A549 (cell line): ENCODE measurements around the gene KCNMA1.

Source experiments
- POLR2A ChIP-seq: IDR thresholded peaks from 2 replicates; pipeline ENCODE4 v1.6.1; 2012; ENCODE audit warnings: mild to moderate bottlenecking, low read length
- TF ChIP-seq, protein P1 (sequence below): fragments of >200 bp; sonication (Bioruptor Twin); formaldehyde crosslinking; IDR thresholded peaks from 3 replicates; pipeline ENCODE4 v1.5.1; 2016

DNA sequence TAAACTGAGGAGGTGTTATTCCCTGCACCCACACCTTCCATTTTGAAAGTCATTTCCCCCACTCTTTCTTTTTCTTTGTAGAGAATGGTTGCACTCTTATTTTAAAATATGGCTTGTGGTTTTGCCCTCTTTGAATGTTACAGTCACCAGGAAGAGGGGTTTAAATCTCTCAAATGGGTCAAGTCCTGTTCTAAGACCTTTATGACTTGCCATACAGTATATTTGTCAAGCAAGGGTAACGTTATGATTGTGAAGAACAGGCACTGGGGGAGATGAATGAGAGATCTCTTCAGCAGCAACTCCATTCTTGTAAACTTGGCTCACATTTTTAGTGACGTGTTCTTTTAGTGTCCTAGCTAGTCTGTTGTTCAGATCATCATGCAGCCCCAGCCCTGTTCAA lies 634.7 kb downstream of the KCNMA1 start:
- TF ChIP-seq POLR2A = no peak
- TF ChIP-seq, protein P1, sequence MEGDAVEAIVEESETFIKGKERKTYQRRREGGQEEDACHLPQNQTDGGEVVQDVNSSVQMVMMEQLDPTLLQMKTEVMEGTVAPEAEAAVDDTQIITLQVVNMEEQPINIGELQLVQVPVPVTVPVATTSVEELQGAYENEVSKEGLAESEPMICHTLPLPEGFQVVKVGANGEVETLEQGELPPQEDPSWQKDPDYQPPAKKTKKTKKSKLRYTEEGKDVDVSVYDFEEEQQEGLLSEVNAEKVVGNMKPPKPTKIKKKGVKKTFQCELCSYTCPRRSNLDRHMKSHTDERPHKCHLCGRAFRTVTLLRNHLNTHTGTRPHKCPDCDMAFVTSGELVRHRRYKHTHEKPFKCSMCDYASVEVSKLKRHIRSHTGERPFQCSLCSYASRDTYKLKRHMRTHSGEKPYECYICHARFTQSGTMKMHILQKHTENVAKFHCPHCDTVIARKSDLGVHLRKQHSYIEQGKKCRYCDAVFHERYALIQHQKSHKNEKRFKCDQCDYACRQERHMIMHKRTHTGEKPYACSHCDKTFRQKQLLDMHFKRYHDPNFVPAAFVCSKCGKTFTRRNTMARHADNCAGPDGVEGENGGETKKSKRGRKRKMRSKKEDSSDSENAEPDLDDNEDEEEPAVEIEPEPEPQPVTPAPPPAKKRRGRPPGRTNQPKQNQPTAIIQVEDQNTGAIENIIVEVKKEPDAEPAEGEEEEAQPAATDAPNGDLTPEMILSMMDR = no peak
